Stimulated activated CD8-positive, alpha-beta memory T cell treated with anti-CD3 and anti-CD28 coated beads, Interleukin-2, amount 100 ng/mL, for 1 hour (primary cell): ENCODE results near the gene EEF1G.
A peak's percentile ranks its signal among the peaks of the same experiment; 100 is the strongest.
"Not testable (repeated sequence)": the region's sequence is repeated elsewhere in the genome, so short reads cannot be mapped to it uniquely, and the experiment has no call there.

Experiments
- DNase-seq, 2 donors: peaks; one replicate each; pipeline ENCODE4 v3.0.0-alpha.2; 2020; ENCODE audit warnings: low read depth in 2 of 2

Gene EEF1G, protein sequence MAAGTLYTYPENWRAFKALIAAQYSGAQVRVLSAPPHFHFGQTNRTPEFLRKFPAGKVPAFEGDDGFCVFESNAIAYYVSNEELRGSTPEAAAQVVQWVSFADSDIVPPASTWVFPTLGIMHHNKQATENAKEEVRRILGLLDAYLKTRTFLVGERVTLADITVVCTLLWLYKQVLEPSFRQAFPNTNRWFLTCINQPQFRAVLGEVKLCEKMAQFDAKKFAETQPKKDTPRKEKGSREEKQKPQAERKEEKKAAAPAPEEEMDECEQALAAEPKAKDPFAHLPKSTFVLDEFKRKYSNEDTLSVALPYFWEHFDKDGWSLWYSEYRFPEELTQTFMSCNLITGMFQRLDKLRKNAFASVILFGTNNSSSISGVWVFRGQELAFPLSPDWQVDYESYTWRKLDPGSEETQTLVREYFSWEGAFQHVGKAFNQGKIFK

GRCh38 chr11:62573592-62574362, at the start of gene EEF1G:
Gene EEF1G, minus strand, starts transcription at chr11:62573891. Its CDS starts 49 bp downstream, at chr11:62573842.
- DNase-seq, result peak; percentile 94 to 96

GRCh38 chr11:62622476-62623089, 48.9 kb upstream of the EEF1G start:
- DNase-seq, result no peak

GRCh38 chr11:62621567-62622470, 48.1 kb upstream of the EEF1G start, which contains the start of gene B3GAT3:
Gene B3GAT3, minus strand, starts transcription at chr11:62621986. Its CDS starts 39 bp downstream, at chr11:62621947.
- DNase-seq, result peak; percentile 93 to 94

DNA sequence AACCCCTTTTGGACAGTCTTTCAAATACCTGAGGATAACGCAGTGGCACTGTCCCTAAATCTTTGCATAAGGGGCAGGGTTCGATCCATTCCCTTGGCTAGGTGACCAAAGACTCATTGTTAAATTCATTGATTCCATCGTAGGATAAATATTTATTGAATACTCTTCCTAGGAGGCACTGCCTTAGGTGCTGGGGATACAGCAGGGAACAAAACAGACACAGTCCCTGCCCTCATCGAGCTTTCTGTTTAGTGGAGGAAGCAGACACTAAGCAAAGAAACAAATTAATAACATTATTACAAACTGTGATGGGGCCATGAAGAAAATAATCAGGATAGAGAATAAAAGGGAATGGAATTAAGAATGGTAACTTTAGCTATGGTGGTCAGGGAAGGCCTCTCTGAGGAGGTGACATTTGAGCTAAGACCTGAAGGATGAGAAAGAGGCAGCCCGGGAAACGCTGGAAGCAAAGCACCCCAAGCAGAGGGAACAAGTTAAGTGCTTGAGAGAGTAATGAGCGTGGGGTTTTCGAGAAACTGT, 47.4 kb upstream of the EEF1G start:
- DNase-seq, result no peak

DNA sequence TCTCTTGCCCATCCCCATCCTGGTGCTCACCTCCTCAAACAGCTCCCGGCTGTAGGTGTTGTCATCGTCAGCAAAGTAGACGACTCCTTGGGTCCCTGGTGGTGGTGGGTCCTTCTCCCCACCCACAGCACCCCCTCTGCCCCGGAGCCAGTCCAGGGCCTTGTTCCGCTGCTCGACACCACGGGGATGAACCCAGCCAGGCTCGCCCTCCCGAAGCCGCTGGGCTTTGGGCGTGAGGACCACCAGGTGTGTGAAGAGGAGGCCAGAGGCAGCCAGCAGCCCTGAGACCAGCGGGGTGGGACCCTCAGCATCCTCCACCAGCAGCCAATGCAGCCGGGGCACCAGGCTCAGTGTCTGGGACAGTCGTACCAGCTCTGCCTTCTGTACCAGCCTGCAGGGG, 43.3 kb upstream of the EEF1G start:
- DNase-seq, result not testable (repeated sequence)

GRCh38 chr11:62615521-62615920, 41.8 kb upstream of the EEF1G start:
- no peak for DNase-seq

DNA sequence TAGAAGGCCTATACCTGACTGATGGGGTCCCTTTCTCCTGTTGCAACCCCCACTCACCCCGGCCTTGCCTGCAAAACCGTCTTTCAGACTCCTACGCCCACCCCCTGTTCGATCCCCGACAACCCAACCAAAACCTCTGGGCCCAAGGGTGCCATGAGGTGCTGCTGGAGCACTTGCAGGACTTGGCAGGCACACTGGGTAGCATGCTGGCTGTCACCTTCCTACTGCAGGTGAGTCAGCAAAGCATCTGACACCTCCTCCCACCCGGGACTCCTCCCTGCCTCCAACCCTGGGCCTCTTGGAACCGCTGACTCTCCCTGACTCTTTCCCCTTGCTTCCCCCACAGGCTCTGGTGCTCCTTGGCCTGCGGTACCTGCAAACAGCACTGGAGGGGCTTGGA, 40.6 kb upstream of the EEF1G start:
- no peak for DNase-seq

DNA sequence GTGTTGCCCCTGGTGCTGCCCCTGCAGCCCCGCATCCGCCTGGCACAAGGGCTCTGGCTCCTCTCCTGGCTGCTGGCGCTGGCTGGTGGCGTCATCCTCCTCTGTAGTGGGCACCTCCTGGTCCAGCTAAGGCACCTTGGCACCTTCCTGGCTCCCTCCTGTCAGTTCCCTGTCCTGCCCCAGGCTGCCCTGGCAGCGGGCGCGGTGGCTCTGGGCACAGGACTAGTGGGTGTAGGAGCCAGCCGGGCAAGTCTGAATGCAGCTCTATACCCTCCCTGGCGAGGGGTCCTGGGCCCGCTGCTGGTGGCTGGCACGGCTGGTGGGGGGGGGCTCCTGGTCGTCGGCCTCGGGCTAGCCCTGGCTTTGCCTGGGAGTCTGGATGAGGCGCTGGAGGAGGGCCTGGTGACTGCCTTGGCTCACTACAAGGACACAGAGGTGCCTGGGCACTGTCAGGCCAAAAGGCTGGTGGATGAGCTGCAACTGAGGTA, 39.6 kb upstream of the EEF1G start:
- no peak for DNase-seq

GRCh38 chr11:62612366-62613290, 38.9 kb upstream of the EEF1G start, which contains the start of the genes EML3 and ROM1:
Gene EML3, minus strand, starts transcription at chr11:62612775. Its CDS starts 318 bp downstream, at chr11:62612457.
Gene ROM1, plus strand, starts transcription at chr11:62613257. Its CDS starts 25 bp downstream, at chr11:62613282.
- peak; percentile 80 to 81 for DNase-seq

GRCh38 chr11:62611705-62612365, 38.1 kb upstream of the EEF1G start:
- DNase-seq, result no peak

- DNase-seq, result no peak
Observed at GRCh38 chr11:62610814-62611704, 37.4 kb upstream of the EEF1G start.

- DNase-seq, result no peak
Observed at GRCh38 chr11:62610403-62610802, 36.7 kb upstream of the EEF1G start.

GRCh38 chr11:62608776-62609175, 35.1 kb upstream of the EEF1G start:
- no peak for DNase-seq

DNA sequence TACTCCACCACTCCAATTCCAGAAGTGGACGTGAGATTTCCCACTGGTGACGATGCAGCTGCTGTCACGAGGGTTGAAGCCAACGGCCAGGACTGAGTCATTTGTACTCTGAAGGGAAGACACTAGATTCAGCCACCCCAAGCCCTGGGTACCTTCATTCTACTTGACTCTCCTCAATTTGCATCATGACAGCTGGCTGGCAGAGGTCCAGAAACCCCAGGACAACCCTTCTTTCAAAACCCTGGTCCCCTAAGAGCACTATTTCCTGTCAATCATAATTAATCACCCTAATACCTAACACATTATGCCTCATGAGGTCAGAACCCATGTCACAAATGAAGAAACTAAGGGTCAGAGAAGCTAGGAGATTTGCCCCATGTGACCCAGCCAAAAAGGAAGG, 34.0 kb upstream of the EEF1G start:
- DNase-seq, result no peak

DNA sequence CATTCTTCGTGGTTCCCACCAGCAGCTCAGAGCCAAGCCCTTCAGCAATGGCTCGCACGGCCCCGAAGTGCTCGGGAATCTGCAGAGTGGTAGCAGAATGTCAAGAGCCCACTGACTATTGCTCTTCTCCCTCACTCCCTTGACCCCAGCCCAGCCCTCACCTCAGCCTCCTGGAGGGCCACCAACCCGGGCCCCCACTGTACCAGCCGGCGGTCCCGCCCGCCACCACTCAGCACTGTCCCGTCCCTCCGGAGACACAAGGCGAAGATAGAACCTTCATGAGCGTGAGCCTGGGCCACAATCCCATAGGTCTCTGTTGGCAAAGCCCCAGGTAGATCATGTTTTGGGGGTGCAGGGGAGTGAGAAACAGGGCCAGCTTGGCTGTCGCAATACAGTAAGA, 32.2 kb upstream of the EEF1G start:
- DNase-seq, result no peak

DNA sequence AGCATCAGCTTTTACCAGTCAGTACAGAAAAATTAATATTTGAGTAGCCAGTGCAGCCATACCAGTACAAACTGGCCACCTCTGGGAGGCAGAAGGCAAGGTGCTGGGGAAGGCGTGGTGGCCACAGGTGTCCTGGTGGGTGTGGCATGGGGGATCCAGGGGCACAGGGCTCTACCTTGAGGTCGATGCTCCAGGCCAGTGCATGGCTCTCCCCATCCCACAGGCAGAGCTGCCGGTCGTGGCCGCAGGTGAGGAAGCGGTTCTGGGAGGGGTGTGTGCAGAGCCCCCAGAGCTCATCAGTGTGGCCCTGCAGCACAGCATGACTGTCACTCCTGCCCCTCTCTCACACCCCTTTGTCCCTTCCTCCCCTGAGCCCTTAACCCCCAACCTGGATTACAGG, 31.8 kb upstream of the EEF1G start:
- DNase-seq, result no peak

- no peak for DNase-seq
Observed at GRCh38 chr11:62604460-62605120, 30.9 kb upstream of the EEF1G start.
